Hematopoietic multipotent progenitor cell treated with erythropoietin and hydrocortisone succinate and interleukin-3 and kit ligand, for 4 days (in vitro differentiated cells): ENCODE results near the gene IL26.
"Not testable (repeated sequence)": the region's sequence is repeated elsewhere in the genome, so short reads cannot be mapped to it uniquely, and the experiment has no call there.

Source experiments
- DNase-seq: peaks from one replicate; pipeline ENCODE4 v3.0.0-alpha.2; 2015

IL26 gene

GRCh38 chr12:68239309-68239982 is 13.8 kb upstream of the IL26 start:
- DNase-seq, result no peak

GRCh38 chr12:68237619-68238018 is 12.0 kb upstream of the IL26 start:
- DNase-seq, result no peak

GRCh38 chr12:68237078-68237477 is 11.5 kb upstream of the IL26 start:
- DNase-seq, result peak; percentile 47

GRCh38 chr12:68236421-68237059 is 10.9 kb upstream of the IL26 start:
- DNase-seq, result peak; percentile 64

GRCh38 chr12:68235576-68235975 is 10.0 kb upstream of the IL26 start:
- DNase-seq, result no peak

GRCh38 chr12:68234140-68234539 is 8.5 kb upstream of the IL26 start:
- peak; percentile 38 for DNase-seq

DNA sequence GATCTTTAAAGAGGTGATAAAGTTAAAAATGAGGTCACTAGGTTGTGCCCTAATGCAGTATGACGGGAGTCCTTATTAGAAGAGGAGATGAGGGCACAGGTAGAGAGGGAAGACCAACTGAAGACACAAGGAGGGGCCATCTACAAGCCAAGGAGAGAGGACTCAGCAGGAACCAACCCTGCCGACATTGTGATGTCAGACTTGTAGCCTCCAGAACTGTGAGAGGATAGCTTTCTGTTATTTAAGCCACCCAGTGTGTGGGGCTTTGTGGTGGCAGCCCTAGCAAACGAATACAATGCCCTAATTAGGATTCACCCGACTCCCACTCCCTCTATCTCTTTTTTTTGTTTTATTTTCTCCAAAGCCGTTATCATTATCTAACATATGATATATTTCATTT is 7.9 kb upstream of the IL26 start:
- DNase-seq, result no peak

- no peak for DNase-seq
Measured at GRCh38 chr12:68231691-68232090, 6.1 kb upstream of the IL26 start.

DNA sequence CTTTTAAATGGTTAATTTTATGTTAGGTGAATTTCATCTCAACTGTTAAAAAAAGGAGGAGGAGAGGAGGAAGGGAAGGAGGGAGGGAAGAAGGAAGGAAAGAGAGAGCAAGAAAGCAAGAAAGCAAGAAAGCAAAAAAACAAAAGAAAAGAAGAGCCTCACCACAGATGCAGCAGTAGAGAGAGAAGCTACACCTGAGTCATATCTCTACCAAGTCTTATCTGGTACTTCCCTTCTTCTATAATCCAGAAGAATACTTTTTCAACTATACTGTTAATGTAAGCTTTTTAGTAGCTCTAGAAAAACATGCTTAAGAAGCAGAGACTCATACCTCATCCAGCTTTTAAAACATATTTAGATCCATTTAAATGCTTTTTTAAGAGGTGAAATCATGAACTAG is 5.6 kb upstream of the IL26 start:
- no peak for DNase-seq

DNA sequence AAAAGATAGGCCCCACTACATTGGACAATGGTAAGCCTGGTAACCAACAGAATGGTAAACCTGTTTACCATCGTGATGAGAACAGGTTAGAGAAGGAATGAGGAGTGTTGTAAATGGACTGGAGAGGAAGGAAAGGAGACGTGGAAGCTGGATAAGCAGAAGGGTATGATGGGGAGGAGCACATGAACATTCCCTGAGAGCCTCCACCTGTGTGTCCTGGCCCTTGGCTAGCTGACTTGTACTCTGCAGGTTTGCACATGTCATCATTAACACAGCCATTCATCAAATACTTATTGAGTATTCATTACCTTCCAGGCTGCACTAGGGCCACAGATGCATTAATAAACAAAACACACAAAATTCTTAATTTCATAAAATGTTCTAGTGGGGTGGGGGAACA is 4.3 kb upstream of the IL26 start:
- DNase-seq, result no peak

GRCh38 chr12:68227356-68227755 is 1.7 kb upstream of the IL26 start:
- DNase-seq, result no peak

GRCh38 chr12:68224613-68225285 is 861 bp downstream of the IL26 start:
- DNase-seq, result no peak

DNA sequence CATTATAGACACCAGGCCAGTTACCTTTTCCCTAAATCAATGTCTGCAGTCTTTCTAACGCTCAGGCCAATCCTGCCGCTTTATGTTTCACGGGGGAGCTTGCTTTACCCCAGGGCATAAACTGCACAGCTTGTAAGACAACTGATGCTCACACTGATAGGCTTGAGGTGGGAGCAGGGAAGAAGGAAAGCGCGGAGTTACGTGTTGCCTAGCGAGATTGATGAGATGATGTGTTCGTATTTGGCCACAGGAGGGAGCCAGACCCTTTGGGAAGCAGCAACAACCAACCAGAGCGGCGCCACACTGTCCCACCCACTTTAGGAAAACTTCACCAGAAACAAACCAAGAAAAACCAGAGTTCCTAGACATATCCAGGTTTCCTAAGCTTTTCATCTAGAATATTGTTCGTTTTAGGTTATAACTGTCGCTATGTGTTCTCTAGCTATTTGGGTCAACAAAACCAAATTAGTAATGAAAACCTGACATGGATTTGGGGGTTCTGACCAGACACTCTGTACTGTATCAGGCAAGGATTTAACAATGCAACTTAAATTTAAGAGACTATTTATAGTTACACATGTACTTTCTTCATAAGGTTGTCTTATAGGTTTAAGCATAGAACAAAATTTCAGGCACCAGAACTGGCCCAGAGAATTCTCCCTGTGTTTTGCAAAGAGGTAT is 2.4 kb downstream of the IL26 start:
- peak; percentile 88 for DNase-seq

DNA sequence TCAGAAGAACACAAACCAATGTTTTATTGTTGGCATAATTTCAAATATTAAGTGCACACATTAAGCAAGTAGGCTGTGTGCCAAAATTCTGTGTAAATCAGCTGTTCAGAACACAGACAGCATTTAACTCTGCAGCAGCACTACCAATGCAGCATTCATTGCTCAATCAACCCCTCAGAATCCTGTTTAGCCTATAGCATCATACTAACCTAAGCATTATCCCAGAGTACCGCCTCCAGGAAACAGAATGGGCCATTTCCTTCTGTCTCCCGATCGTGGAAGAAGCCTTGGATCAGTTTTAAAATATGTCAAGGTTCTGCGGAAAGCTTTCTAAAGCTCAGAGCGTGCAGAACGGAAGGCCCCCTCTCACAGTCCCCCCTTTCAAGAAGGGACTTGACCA is 3.3 kb downstream of the IL26 start:
- peak; percentile 10 for DNase-seq

DNA sequence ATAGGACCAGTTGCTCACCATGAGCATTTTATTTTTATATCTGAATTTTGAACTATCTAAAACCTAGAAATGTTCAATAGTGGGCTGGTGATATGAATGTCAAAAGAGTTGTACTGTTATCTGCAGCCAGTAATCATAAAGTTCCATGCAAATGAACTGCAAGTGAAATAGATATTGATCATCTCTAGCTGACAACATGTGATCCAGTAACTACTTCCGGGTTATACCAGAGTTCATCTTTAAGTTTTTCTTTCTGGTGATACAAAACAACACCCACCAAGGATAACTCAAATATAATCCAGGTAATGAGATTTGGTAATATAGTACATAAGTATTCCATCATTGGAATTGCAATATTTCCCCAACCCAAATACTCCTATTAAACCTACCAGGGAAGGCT is 4.1 kb downstream of the IL26 start:
- DNase-seq, result no peak

DNA sequence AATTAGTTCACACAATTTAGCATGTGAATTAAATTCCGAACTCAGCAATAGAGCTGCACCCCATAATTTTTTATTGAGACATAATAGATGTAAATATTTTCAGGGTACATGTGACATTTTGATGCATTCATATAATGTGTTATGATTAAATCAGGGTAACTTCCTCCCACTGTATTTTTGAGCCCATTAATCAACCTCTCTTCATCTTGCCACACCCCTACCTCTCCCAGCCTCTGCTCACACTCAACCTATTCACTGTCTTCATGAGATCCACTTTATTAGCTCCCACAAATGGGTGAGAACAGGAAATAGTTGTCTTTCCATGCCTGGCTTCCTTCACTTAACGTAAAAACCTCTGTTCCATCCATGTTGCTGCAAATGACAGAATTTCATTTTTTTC is 14.7 kb downstream of the IL26 start:
- DNase-seq, result no peak

DNA sequence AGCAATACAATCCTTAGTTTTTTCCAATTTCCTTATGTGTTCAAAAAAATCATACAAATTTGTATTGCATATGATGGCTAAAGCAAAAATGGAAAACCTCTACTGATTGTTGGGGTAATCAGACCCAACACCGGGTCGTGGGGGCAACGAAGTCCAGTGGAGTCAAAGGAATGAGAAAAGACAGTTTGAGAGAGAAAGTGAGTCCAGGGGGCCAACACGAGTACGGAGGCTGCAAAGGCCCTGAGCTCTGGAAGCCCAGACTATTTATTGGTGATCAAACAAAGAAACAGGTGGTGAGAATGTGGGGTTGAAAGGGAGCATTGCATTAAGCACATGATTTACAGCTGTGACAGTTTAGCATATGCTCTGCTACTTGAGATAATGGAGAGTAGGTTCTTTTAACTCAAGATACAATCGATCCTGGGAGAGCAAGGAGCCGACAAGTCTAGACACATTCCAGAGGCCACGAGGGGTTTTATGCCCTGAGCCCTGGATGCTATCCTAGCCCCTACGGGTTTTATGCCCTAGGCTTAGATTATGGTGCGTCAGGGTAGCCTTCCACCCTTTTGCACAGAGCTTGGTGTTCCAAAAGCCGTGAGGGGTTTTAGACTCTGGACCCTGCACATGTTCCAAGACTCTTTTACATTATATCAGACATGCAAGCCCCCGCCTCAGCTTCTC is 16.4 kb downstream of the IL26 start:
- not testable (repeated sequence) for DNase-seq

- DNase-seq, result no peak
Measured at GRCh38 chr12:68207276-68207675, 18.3 kb downstream of the IL26 start.

DNA sequence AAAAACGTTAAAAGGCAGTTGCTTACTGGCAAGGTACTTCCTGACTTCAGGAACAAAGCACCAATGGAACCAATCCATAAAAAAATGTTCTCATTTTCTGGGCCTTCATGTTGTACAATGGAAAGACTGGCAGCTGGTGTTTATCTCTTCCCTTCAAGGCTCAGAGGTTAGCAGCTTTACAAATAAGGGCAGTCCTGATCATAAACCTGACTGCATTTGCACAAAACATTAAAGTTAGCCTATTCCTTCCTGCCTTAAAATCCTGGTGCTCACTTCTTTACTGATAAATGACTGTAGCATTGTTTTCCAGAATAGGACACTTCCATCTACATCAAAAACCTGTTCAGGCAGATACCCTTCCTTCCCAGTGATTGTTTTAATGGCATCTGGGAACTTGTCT is 19.2 kb downstream of the IL26 start:
- DNase-seq, result no peak

DNA sequence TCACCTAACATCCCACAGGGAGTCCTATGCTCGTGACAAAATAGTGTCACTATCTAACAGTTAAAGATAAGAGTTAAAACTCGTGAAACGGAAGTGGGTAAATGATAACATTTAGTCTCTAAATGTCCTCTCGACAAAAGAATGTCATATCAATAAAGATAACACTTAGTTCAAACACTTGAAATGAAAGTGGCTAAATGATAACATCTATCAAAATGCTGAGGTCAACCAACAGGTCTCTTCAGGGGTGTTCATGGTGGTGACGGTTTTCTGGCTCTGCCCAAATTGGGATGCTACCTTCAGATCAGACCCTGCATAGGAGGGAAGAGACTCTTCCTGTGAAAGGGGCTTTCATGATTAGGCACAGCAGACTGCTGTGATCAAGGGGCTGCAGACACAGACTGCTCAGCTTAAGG is 22.1 kb downstream of the IL26 start:
- DNase-seq, result peak; percentile 37

DNA sequence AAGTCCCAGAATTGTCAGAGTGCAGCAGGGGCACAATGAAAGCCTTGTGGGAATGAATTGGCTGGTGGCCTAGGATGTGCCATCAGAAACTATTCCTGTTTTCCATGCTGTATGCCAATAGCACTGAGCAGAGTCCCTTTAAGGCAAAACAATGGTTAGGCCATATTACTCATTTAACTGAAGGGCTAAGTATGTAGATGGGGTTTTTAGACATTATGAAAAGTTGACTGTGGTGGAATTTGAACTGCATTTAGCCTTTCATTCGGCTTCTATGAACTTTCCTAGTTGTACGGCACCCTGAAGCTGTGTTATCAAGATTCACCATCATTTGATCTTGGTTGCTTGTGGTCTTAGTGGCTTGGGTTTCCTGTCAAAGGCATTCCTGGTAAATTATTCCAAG is 24.8 kb downstream of the IL26 start:
- peak; percentile 10 for DNase-seq

- no peak for DNase-seq
Measured at GRCh38 chr12:68199127-68199526, 26.5 kb downstream of the IL26 start.

DNA sequence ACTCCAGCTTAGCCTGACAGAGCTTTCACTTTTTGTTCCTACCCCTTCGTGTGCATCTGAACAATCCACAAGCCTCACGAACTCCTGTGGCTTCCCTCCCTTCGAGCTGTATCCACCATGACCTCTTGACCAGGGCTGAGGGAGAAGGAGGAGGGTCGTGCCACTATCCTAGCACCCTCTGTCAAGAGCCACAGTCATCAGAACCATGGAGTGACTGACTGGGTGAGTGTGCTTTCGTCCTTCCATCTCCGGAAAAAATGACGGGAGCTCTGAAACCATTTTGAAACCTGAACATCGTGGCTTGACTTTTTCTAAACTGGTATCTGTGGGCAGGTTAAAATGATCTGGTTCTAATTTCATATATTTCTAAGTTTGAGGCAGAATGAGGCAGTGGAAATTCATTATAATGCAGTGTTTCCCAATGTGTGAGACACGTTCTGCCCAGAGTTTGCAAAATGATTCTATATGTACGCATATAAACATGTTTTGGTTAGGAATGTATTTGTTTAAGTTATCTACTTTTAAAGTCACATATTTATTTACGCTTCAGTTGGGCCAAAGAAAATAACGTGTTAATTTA is 27.0 kb downstream of the IL26 start:
- DNase-seq, result no peak
